HG03097 (cell line): ENCODE results near the gene CCL17.
"Not testable (repeated sequence)": the region's sequence is repeated elsewhere in the genome, so short reads cannot be mapped to it uniquely, and the experiment has no call there.

Experiments used
- ATAC-seq: cut with Tn5 transposase; IDR thresholded peaks from one replicate; pipeline ENCODE4 v1.9.1; 2021; ENCODE audit not compliant: unreplicated experiment, low FRiP score

The CCL17 gene

DNA sequence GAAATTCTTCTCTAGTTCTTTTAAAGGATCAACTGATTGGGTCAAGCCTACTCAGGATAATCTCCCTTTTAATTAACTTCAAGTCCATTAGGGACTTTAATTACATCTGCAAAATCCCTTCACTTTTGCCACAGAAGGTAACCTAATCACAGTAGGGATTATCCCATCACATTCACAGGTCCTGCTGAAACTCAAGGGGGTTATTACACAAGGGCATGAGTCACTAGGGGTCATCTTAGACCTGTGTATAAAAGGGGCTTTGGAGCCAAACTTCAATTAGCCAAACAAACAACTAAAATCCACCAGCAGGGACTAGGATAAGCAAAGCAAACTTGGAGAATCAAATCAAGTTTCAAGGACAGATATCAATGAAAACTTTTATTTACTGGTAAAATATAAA is 23.3 kb downstream of the CCL17 start:
- no peak for ATAC-seq

DNA sequence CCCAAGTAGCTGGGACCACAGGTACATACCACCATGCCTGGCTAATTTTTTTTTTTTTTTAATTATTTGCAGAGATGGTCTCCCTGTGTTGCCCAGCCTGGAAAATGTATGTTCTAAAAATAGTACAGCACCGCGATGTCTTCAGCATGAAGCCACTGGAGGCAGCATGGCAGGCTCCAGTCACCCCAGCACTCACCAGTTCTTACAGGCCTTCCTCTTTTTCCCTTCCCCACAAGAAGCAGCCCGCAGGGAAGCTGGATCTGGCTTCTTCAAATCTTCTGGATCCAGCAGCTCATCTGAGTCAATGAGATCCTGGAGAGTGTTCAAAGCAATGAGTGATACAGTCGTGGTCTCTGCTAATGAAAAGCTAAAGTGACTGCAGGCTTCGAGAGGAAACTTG is 26.4 kb downstream of the CCL17 start:
- no peak for ATAC-seq

DNA sequence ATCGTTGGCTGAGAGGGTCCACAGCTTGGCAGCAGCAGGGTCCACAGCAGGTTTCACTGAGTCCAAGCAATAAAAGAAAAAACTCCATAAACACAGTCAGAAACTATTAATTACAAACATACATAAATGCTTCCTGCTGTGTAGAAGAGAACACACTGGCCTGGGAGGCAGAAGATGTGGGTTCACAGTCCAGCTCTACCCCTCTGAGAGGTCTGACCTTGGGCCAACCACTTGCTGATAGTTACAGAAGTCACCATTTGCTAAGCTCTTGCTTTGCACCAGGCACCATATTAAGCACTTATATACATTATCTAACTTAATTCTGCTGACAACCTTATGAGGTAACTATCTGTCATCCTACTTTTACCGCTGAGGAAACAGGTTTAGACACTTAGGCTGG is 27.9 kb downstream of the CCL17 start:
- no peak for ATAC-seq

DNA sequence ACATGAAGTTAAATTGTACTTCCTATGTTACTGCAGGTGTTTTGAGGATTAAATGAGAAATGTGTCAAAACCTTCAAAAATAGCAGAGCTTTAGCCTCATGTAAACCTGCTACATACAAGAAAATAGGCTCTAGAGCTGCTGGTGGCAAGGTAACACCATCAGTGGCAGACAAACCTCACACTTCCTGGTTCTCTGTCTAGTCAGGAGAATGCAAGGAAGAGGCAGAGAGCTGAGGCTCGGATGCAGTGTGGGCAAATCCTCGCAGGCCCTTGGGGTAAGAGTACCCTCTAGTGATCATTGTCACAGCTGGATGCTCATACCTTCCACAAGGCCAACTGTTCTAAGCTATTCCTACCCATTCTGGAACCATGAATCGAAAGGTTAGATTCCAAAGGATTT is 28.4 kb downstream of the CCL17 start:
- no peak for ATAC-seq

DNA sequence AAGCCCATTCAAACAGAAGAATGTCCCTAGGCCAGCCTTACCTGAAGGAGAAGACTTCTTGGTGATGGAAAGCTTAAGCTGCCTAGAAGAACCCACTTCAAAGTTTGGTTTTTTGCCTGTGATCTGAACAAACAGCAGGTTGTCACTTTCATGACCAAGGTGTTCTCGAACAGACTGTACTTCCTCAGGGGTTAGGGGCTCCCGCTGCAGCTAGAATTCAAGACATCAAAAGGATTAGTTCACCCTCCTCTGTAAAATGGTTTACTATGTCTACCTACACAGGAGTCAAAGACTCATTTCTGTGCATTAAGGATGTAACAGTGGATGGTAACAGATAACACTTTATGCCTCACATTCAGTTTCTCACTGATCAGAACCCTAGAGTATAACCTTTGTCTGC is 29.4 kb downstream of the CCL17 start:
- ATAC-seq, result no peak

DNA sequence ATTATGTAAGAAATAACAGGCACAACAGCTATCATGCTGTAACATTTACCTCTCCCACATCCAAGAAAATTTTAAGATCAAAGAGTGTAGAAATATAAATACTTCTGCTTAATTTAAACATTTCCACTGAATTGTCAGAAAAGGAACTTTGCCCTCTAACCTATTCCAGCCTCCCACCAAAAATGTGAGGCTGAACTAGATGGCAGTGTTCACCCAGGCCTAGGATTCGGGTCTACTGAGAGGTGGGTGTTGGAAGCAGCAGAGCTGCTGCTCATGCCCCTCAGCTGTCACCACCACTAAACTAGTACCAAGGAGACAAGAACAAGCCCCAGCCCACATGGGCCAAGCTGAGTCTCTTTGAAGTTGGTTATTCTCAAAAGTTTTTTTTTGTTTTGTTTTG is 31.3 kb downstream of the CCL17 start:
- ATAC-seq, result no peak

DNA sequence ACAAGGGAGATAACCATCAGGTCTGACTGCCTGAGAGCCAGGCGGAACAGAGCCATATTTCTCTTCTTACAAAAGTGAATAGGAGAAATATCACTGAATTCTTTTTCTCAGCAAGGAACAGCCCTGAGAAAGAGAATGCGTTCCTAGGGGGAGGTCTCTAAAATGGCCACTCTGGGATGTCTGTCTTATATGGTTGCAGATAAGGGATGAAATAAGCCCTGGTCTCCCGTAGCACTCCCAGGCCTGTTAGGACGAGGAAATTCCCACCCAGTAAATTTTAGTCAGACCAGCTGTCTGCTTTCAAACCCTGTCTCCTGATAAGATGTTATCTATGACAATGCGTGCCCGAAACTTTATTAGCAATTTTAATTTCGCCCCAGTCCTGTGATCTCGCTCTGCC is 35.4 kb downstream of the CCL17 start:
- not testable (repeated sequence) for ATAC-seq

DNA sequence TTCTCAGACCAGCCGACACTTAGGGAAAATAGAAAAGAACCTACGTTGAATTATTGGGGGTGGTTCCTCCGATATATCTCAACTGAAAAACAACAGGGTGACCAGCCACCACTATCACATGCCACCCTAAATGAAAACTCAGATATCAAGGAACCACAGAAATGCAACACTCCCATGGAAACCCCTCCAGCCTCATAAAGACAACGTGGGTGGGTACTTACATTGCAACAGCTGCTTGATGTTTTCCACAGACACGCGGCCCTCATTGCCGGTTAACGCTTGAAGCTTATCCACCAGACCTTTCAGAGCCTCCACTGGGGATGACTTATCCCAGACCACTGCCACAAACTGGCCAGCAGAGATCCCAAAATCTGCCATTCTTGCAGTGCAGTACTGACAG is 36.0 kb downstream of the CCL17 start:
- not testable (repeated sequence) for ATAC-seq

DNA sequence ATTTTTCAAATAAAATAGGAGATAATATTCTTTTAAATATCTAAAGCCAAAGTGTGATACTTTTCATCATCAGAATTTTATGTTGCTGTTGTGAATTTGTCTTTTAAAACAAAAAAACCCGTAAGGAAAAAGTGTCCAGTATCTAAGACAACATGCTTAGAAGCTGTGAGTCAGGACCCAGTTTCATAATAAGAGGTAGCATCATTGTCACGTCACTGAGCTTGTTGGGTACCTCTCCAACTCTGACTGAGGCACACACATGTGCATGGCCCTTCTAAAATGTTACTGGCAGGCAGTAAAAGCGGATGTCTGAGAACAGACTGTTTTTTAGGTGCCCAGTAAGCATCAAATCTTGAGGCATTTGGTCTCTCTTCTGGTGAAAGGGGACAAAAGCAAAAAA is 40.1 kb downstream of the CCL17 start:
- ATAC-seq, result no peak

DNA sequence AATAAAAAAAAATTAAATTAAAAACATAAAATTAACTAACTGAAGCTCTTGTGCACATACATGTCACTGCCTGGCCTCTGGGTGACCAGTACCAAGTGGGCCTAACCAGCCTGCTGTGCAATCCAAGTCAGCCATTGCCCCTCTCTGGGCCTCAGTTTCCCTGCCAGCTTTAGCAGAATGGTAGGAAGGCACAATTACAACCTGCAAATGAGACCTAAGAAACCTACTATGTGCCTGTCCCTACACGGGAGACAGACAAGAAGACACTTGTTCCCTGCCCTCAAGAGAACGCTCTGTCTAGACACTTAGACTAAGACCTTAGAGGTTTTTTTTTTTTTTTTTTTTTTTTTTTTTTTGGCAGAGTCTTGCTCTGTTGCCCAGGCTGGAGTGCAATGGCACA is 40.9 kb downstream of the CCL17 start:
- no peak for ATAC-seq

DNA sequence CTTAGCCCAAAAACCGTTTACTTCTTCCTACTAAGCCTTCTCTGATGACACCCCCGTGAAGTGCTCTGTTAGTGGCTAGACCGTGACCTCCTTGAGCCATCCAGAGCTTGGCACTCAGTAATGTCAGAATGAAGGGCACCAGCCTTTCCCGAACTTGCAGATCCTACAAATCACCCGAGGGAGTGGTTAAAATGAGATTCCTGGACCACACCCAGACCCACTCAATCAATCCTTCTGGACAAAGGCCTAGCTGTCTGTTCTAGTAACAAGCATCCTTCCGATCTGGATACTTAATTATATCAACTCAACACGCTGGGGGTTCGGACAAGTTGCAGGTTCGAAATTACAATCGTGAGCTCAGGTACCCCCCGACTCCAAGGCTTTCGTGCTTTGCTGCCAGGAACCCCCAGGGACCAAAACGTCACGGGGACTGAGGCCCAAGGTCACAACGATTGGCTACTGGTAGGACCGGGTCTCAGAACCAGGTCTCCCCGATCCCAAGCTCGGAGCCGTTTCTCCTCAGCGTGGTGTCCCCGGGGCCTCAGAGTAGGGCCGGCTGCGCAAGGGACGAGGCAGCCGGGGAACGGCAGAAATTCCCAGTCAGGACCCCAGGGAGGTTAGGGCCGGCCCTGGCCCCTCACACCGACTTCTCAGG is 42.1 kb downstream of the CCL17 start:
- ATAC-seq, result peak; percentile 28

DNA sequence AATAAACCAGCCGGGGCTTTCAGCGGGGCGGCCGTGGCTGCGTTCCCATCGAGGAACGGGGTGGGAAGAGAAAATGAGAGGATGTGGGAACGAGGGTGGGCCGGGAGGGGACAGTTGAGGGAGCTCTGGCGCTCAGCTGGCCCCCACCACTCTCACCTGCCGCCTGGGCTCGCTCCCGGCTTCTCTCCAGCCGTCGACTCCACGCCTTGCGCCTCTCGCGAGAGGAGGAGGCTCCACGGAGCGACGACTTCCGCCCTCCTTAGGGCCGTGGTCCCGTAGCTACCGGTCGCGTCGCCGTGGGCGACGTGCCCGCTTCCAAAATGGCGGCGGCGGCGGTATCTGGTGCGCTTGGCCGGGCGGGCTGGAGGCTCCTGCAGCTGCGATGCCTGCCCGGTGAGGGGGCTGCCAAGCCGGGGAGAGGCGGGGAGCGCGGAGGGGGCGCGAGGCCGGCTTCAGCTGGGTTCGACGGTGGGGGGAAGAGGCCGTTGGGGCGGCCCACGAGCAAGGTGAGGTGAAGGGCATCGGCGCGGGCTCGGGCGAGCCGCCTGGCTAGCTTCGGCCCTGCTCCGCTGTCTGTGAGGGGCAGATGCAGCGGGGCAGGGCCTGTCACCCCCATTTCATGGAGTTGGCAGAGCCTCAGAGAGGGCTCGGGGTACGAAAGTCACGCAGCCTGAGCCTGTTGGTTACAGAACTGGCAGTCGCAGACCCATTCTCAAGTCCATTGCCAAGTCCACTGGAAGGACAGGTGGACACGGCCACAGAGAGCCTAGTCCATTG is 42.8 kb downstream of the CCL17 start, which contains the start of the genes CIAPIN1 and COQ9:
TSS of gene CIAPIN1 (minus strand) at position 200 of the 777 bp plus-strand sequence. CDS start 6,457 bp downstream, outside the sequence.
TSS of gene COQ9 (plus strand) at position 294 of the 777 bp plus-strand sequence. CDS start at position 321, 27 bp downstream.
- peak; percentile 96 for ATAC-seq

DNA sequence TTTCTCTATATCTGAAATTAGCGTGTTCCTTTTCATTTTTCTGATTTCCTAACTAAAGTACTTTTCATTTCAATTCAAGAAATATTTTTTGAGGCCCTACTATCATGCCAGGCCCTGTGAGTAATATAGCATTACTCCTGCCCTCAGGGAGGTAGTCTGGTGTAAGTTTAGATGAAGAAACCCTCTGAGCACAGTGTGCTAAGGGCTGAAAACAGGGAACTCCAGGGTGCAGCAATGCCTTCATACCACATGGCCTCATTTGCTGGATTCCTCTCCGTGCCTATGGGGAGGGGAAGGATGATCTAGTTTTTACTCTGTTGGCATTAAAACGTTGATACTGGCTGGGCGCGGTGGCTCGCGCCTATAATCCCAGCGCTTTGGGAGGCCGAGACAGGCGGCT is 47.5 kb downstream of the CCL17 start:
- ATAC-seq, result no peak

DNA sequence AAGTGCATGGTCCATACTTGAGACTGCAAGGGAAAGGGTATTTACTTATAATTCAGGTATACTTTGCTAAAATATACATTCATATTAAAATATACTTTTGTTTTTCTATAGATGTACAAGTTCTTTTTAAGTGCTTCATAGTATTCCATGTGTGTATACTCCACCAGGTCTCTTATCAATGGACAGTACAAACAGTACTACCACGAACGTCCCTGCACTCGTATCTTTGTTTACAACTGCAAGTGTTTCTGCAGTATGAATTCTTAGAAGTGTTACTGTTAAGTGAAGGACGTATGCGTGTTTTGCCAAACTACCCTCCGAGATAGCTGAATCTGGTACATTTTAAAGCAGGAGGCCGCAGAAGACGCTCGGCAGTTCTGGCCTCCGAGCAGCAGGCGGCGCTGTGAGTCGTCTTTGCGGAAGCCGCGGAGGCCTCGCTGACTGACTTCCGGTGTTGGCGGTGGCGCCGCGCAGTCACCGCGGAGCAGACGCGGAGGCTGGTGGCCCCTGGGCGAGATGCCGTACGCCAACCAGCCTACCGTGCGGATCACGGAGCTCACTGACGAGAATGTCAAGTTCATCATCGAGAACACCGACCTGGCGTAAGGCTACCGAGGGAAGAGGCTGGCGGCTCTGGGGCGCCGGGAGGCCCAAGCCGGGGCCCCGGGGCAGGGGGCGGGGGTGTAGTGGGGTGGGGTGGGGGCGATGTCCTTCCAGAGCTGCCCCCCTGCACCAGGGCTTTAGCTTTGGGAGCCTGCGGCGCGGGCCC is 57.8 kb downstream of the CCL17 start, which contains the start of gene POLR2C:
TSS of gene POLR2C (plus strand) at position 471 of the 769 bp plus-strand sequence. CDS start at position 517, 46 bp downstream.
- ATAC-seq, result peak; percentile 78

DNA sequence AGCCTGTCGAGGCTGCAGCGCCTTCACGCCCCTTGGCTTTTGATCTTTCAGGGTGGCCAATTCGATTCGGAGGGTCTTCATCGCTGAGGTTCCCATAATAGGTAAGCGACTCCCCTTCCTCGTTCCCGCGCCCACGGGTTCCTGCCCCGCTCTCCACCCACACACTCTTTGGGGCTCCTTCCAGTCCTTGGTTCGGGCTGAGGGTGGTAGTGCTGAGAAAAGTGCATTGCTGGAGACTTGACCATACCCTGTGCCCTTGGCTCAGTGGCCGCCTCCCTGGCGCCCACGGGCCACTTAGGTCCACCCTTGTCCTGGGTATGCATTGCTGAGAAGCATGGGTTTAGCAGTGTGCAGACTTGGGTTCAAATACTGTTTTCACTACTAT is 58.4 kb downstream of the CCL17 start:
- no peak for ATAC-seq

DNA sequence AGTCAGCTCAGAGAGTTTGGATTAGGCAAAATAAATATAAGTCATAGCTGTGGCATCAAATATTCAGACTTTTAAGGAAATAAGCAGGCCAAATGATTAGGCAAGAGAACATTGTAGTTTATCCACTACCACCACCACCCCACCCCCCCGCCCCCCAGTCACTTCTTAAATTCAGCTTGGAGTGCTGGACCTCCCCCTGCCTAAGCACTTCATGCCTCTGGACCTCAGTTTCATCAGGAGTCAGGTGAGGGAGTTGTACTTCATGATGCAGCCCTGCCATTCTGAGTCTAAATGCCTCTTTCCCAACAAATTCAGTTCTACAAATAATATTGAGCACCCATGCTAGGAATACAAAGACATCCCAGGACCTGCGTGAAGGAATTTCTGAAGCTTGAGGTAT is 60.0 kb downstream of the CCL17 start:
- no peak for ATAC-seq
